MM.1S (cell line): Measurements from ENCODE around the gene ACOT6.

Source experiments
- DNase-seq: peaks from one replicate; pipeline ENCODE4 v3.0.0-alpha.2; 2015
- H2AFZ ChIP-seq: fragments of 300-600 bp; sonication (generic); 2 replicates; pipeline ENCODE4 v1.6.0; 2016; ENCODE audit warnings: antibody characterized with exemption, low read length
- H3F3A ChIP-seq: fragments of 300-600 bp; sonication (generic); 2 replicates; pipeline ENCODE4 v1.6.1; 2016; ENCODE audit warnings: mild to moderate bottlenecking, antibody characterized with exemption, low read length, moderate library complexity, mixed read lengths; ENCODE audit not compliant: insufficient read depth
- H3K27ac ChIP-seq: fragments of 300-600 bp; sonication (generic); 2 replicates; pipeline ENCODE4 v1.5.1; 2016; ENCODE audit warnings: mild to moderate bottlenecking, low read length
- H3K27me3 ChIP-seq: fragments of 300-600 bp; sonication (generic); replicated peaks from 2 replicates; pipeline ENCODE4 v1.6.0; 2016; ENCODE audit warnings: low read length; ENCODE audit not compliant: insufficient read depth
- H3K36me3 ChIP-seq: fragments of 300-600 bp; sonication (generic); replicated peaks from 2 replicates; pipeline ENCODE4 v1.6.1; 2016; ENCODE audit warnings: mild to moderate bottlenecking, low read length, mixed read lengths; ENCODE audit not compliant: insufficient read depth
- H3K4me1 ChIP-seq: fragments of 300-600 bp; sonication (generic); 2 replicates; pipeline ENCODE4 v1.6.1; 2016; ENCODE audit warnings: low read length, mixed read lengths
- H3K4me2 ChIP-seq: fragments of 300-600 bp; sonication (generic); 2 replicates; pipeline ENCODE4 v1.6.0; 2016; ENCODE audit warnings: low read depth, low read length
- H3K4me3 ChIP-seq: fragments of 300-600 bp; sonication (generic); 2 replicates; pipeline ENCODE4 v1.5.1; 2016; ENCODE audit warnings: low read length, mixed read lengths
- H3K79me2 ChIP-seq: fragments of 300-600 bp; sonication (generic); 2 replicates; pipeline ENCODE4 v1.6.1; 2016; ENCODE audit warnings: mixed run types, low read length, mixed read lengths
- H3K9ac ChIP-seq: fragments of 300-600 bp; sonication (generic); 2 replicates; pipeline ENCODE4 v1.6.1; 2016; ENCODE audit warnings: low read length, mixed read lengths
- H3K9me2 ChIP-seq: fragments of 300-600 bp; sonication (generic); replicated peaks from 2 replicates; pipeline ENCODE4 v1.6.1; 2016; ENCODE audit warnings: mild to moderate bottlenecking, low read length, mixed read lengths; ENCODE audit not compliant: insufficient read depth
- H3K9me3 ChIP-seq: fragments of 300-600 bp; sonication (generic); replicated peaks from 2 replicates; pipeline ENCODE4 v1.6.1; 2016; ENCODE audit warnings: mild to moderate bottlenecking, low read length, mixed read lengths; ENCODE audit not compliant: insufficient read depth
- H4K20me1 ChIP-seq: fragments of 300-600 bp; sonication (generic); 2 replicates; pipeline ENCODE4 v1.6.1; 2016; ENCODE audit warnings: mild to moderate bottlenecking, low read length, moderate library complexity, mixed read lengths; ENCODE audit not compliant: insufficient read depth
- EZH2 ChIP-seq: fragments of 300-600 bp; sonication (generic); optimal IDR thresholded peaks from 2 replicates; pipeline ENCODE3; 2017; ENCODE audit warnings: low read depth, mild to moderate bottlenecking, antibody characterized with exemption, low read length, mixed read lengths
- EZH2phosphoT487 ChIP-seq: fragments of 300-600 bp; sonication (generic); IDR thresholded peaks from 2 replicates; pipeline ENCODE4 v1.6.1; 2018; ENCODE audit warnings: antibody characterized with exemption, low read length
- TF ChIP-seq, protein P1 (sequence below): fragments of 300-600 bp; sonication (generic); IDR thresholded peaks from 2 replicates; pipeline ENCODE4 v1.5.1; 2016; ENCODE audit warnings: antibody characterized with exemption, low read length, mixed read lengths

ACOT6 gene

DNA sequence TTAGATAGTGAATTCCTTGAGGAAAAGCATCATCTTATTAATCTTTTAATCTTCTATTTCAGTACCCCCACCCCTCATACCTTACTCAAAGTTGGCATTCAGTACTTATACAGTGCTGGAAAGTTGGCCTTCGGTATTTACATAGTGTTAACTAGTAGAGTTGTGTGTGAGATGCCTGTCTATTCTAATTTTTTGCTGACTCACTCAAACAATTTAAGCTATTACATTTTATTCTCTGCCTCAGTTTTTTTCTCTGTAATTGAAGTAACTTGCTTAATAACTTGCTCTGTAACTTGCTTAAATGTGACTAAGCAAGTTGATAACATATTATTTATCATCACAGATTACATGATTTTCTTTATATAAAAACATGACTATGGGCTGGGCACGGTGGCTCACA lies 52.8 kb downstream of the ACOT6 start:
- Histone ChIP-seq H3K27me3 (no peaks in the 10 kb centered on the region), H2AFZ (no peak overlapping the region), H3K27ac (no peak overlapping the region), H3F3A (no peaks in the 10 kb centered on the region), H3K4me3 (no peak overlapping the region), H3K9ac (no peak overlapping the region), H3K9me3 (no peaks in the 10 kb centered on the region), H3K79me2 (no peaks in the 10 kb centered on the region), H3K9me2 (no peaks in the 10 kb centered on the region), H3K4me2 (no peak overlapping the region), H3K36me3 (no peaks in the 10 kb centered on the region), H3K4me1 (no peaks in the 10 kb centered on the region), H4K20me1 (no peaks in the 10 kb centered on the region)
- TF ChIP-seq, protein P1, sequence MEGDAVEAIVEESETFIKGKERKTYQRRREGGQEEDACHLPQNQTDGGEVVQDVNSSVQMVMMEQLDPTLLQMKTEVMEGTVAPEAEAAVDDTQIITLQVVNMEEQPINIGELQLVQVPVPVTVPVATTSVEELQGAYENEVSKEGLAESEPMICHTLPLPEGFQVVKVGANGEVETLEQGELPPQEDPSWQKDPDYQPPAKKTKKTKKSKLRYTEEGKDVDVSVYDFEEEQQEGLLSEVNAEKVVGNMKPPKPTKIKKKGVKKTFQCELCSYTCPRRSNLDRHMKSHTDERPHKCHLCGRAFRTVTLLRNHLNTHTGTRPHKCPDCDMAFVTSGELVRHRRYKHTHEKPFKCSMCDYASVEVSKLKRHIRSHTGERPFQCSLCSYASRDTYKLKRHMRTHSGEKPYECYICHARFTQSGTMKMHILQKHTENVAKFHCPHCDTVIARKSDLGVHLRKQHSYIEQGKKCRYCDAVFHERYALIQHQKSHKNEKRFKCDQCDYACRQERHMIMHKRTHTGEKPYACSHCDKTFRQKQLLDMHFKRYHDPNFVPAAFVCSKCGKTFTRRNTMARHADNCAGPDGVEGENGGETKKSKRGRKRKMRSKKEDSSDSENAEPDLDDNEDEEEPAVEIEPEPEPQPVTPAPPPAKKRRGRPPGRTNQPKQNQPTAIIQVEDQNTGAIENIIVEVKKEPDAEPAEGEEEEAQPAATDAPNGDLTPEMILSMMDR, result no peak
- TF ChIP-seq EZH2phosphoT487, result no peak
- no peak for TF ChIP-seq EZH2
- no peak for DNase-seq

DNA sequence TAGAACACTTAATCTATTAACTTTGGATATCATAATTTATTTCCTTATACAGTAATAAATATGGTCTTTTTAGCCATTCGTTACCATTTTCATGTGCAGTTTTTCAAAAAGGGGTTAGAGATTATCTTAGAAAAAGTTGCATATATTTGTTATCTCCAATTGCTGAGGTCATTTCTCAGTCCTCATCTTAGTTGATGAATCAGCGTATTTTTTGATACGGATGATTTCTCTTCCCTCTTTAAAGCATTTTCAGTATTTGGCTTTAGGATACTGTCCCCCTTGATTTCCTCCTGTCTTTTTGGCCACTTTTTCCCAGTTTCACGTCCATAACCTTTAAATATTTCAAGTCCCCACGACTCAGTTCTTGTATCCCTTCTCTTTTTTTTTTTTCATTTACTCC lies 54.3 kb downstream of the ACOT6 start:
- Histone ChIP-seq H2AFZ (no peak overlapping the region), H4K20me1 (no peaks in the 10 kb centered on the region), H3K27me3 (no peaks in the 10 kb centered on the region), H3K9ac (no peak overlapping the region), H3K36me3 (no peaks in the 10 kb centered on the region), H3K9me2 (no peaks in the 10 kb centered on the region), H3K27ac (no peak overlapping the region), H3K9me3 (no peaks in the 10 kb centered on the region), H3K4me2 (no peak overlapping the region), H3K79me2 (no peaks in the 10 kb centered on the region), H3F3A (no peaks in the 10 kb centered on the region), H3K4me1 (no peaks in the 10 kb centered on the region), H3K4me3 (no peak overlapping the region)
- DNase-seq, result no peak
- TF ChIP-seq EZH2phosphoT487, result no peak
- TF ChIP-seq, protein P1, result no peak
- TF ChIP-seq EZH2, result no peak

DNA sequence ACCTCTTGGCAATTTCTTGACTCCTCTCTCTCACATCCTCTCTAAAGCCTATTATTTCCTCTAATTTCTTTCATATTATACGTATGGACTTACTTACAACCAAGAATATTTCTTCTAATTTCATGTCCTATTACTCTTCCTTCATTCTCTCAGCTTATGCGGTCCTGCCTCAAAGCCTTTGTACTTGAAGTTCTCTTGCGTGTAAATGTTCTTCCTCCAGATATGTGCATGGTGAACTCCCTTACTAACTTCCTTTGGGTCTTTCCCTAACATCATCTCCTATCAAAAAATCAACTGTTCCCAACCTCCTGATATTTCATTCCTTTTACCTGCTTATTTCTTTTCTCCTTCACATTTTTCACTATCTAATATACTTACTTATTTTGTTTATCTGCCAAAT lies 55.5 kb downstream of the ACOT6 start:
- Histone ChIP-seq H3K9me2 (no peaks in the 10 kb centered on the region), H3K4me2 (no peak overlapping the region)

More for the DNA sequence above, 55.5 kb downstream of the ACOT6 start:
- H3F3A ChIP-seq, result no peaks in the 10 kb centered on the region
- DNase-seq, result no peak
- no peaks in the 10 kb centered on the region for H3K9me3 ChIP-seq
- no peak overlapping the region for H2AFZ ChIP-seq
- H3K9ac ChIP-seq, result no peak overlapping the region
- H3K4me1 ChIP-seq, result no peaks in the 10 kb centered on the region
- H4K20me1 ChIP-seq, result no peaks in the 10 kb centered on the region
- no peak overlapping the region for H3K4me3 ChIP-seq
- no peaks in the 10 kb centered on the region for H3K79me2 ChIP-seq
- H3K36me3 ChIP-seq, result no peaks in the 10 kb centered on the region
- TF ChIP-seq EZH2phosphoT487, result no peak
- TF ChIP-seq, protein P1, result no peak
- no peak for TF ChIP-seq EZH2
- no peaks in the 10 kb centered on the region for H3K27me3 ChIP-seq
- H3K27ac ChIP-seq, result no peak overlapping the region
